Fibroblast of villous mesenchyme (primary cell): ENCODE results near the gene AKAP13. TPM values are rescaled to one million over a fixed set of nuclear protein-coding genes. Genes with fewer than 3 reads are reported as not detected.
A peak's percentile ranks its signal among the peaks of the same experiment; 100 is the strongest.

Experiments used
- DNase-seq: peaks from one replicate; pipeline ENCODE4 v3.0.0-alpha.2; 2010; ENCODE audit warnings: low read depth
- H3K4me3 ChIP-seq: 2 replicates; pipeline ENCODE4 v1.5.1; 2011; ENCODE audit warnings: low read depth, mild to moderate bottlenecking, low read length
- CTCF ChIP-seq: IDR thresholded peaks from 2 replicates; pipeline ENCODE4 v1.5.1; 2012; ENCODE audit warnings: low read depth, mild to moderate bottlenecking, low read length; ENCODE audit not compliant: insufficient read depth
- total RNA-seq: library from RNA; depleted of rRNA; stranded (reverse); fragments of >200 nt; gene quantifications from 2 replicates; pipeline ENCODE4 v1.2.3, GENCODE V29; 2012

The AKAP13 gene
- total RNA-seq, 1 donor: 164 TPM

GRCh38 chr15:85718981-85719380, 338.6 kb downstream of the AKAP13 start:
- DNase-seq: no peak
- no peak overlapping the region for H3K4me3 ChIP-seq
- TF ChIP-seq CTCF: no peak

GRCh38 chr15:85722374-85723152, 342.2 kb downstream of the AKAP13 start:
- H3K4me3 ChIP-seq: no peak overlapping the region
- TF ChIP-seq CTCF: no peak
- DNase-seq: no peak

GRCh38 chr15:85723960-85724945, 343.9 kb downstream of the AKAP13 start:
- TF ChIP-seq CTCF: no peak
- peak; percentile 36 for DNase-seq
- H3K4me3 ChIP-seq: no peak overlapping the region

GRCh38 chr15:85725019-85725418, 344.6 kb downstream of the AKAP13 start:
- peak; percentile 85 for DNase-seq
- no peak overlapping the region for H3K4me3 ChIP-seq
- no peak for TF ChIP-seq CTCF

GRCh38 chr15:85725564-85725963, 345.2 kb downstream of the AKAP13 start:
- no peak for TF ChIP-seq CTCF
- no peak overlapping the region for H3K4me3 ChIP-seq
- DNase-seq: peak; percentile 37

- peak; percentile 88 for DNase-seq
- TF ChIP-seq CTCF: no peak
These were observed 346.1 kb downstream of the AKAP13 start for GRCh38 chr15:85726454-85726853.

More at GRCh38 chr15:85726454-85726853, 346.1 kb downstream of the AKAP13 start:
- H3K4me3 ChIP-seq: no peak overlapping the region
